HepG2 (cell line): ENCODE data around the gene APBB2. TPM values are rescaled to one million over a fixed set of nuclear protein-coding genes. Genes with fewer than 3 reads are reported as not detected.

Source experiments
- ATAC-seq: fragments of 200-7000 bp; cut with Tn5 transposase; 3 replicates; pipeline ENCODE4 v1.9.1; 2020; ENCODE audit warnings: mild to moderate bottlenecking, moderate library complexity
- BruUV-seq: library from RNA; stranded (reverse); fragments of 400-500 nt; replicated peaks from 2 replicates; lab custom pipeline; 2021; lab: Mats Ljungman, UMichigan
- CTCF ChIA-PET: fragments of 300-600 bp; formaldehyde crosslinking; extraction: SDS; loops from one replicate; lab custom pipeline; 2021; ENCODE audit warnings: low total read pairs, inconsistent platforms, low intra/inter-chr PET ratio; lab: Yijun Ruan, JAX
- POLR2A ChIA-PET: fragments of 350-600 bp; sonication (Branson Sonifier 250); formaldehyde crosslinking; loops from one replicate; lab custom pipeline; 2020; ENCODE audit warnings: antibody characterized with exemption, inconsistent platforms; lab: Yijun Ruan, JAX
- DNase-seq: peaks from one replicate; pipeline ENCODE4 v3.0.0-alpha.2; 2015; ENCODE audit warnings: low spot score
- FAIRE-seq: peaks from 3 replicates; lab custom pipeline; 2011; peaks lifted over from hg19 to GRCh38; lab: Jason Lieb, UNC
- H2AFZ ChIP-seq: one replicate; pipeline ENCODE4 v1.6.1; 2011; ENCODE audit warnings: low read length, inconsistent platforms
- H3K27ac ChIP-seq: fragments of 300-600 bp; 3 replicates; pipeline ENCODE4 v1.8.0; 2011; ENCODE audit warnings: mixed run types, mild to moderate bottlenecking, mixed read lengths, low read length, inconsistent platforms; ENCODE audit not compliant: insufficient read depth; ENCODE audit errors: extremely low read length
- H3K27me3 ChIP-seq, 2 experiments: fragments of 200-600 bp in 1 of 2; 2 replicates in 1 of 2; 3 replicates in 1 of 2; pipeline versions ENCODE4 v1.6.0 to v1.8.0; 2011; ENCODE audit warnings: low read length in 2 of 2, mild to moderate bottlenecking in 2 of 2, moderate library complexity in 2 of 2, inconsistent platforms in 1 of 2; ENCODE audit not compliant: insufficient read depth in 2 of 2, control insufficient read depth in 1 of 2
- H3K36me3 ChIP-seq, 2 experiments: fragments of 200-600 bp in 1 of 2; replicated peaks in 1 of 2; 2 replicates in 1 of 2; 3 replicates in 1 of 2; pipeline versions ENCODE4 v1.5.1 to v1.8.0; 2011; ENCODE audit warnings: low read length in 2 of 2, inconsistent platforms in 1 of 2; ENCODE audit not compliant: insufficient read depth in 2 of 2, control insufficient read depth in 1 of 2
- H3K4me1 ChIP-seq: 2 replicates; pipeline ENCODE4 v1.5.1; 2012; ENCODE audit warnings: low read length, inconsistent platforms; ENCODE audit not compliant: insufficient read depth
- H3K4me2 ChIP-seq: 2 replicates; pipeline ENCODE4 v1.6.0; 2011; ENCODE audit warnings: low read depth, low read length, inconsistent platforms
- H3K4me3 ChIP-seq, 3 experiments: fragments of 200-600 bp in 1 of 3; sonication (generic), shearing (Covaris generic) in 1 of 3; replicated peaks in 1 of 3; 2 replicates each; pipeline ENCODE4 v1.5.1; 2011 to 2016; ENCODE audit warnings: low read length in 3 of 3, inconsistent platforms in 2 of 3, low read depth in 2 of 3, mild to moderate bottlenecking in 2 of 3, control low read depth in 1 of 3, mixed read lengths in 1 of 3; ENCODE audit not compliant: insufficient read depth in 1 of 3
- H3K79me2 ChIP-seq: one replicate; pipeline ENCODE4 v1.6.1; 2011; ENCODE audit warnings: low read length, inconsistent platforms; ENCODE audit not compliant: insufficient read depth
- H3K9ac ChIP-seq: 2 replicates; pipeline ENCODE4 v1.6.0; 2011; ENCODE audit warnings: mild to moderate bottlenecking, low read depth, low read length, inconsistent platforms; ENCODE audit not compliant: insufficient read depth
- H3K9me3 ChIP-seq: 2 replicates; pipeline ENCODE4 v1.5.1; 2012; ENCODE audit warnings: mild to moderate bottlenecking, low read length
- H4K20me1 ChIP-seq: 2 replicates; pipeline ENCODE4 v1.6.0; 2011; ENCODE audit warnings: inconsistent platforms, mild to moderate bottlenecking, low read length, moderate library complexity; ENCODE audit not compliant: insufficient read depth
- ATAD3A ChIP-seq: sonication (generic); formaldehyde crosslinking; IDR thresholded peaks from 2 replicates; pipeline ENCODE4 v1.4.0; 2020; ENCODE audit warnings: missing genetic modification reagents
- HIVEP1 ChIP-seq: sonication (generic); formaldehyde crosslinking; IDR thresholded peaks from 2 replicates; pipeline ENCODE4 v1.4.0; 2020; ENCODE audit warnings: mild to moderate bottlenecking, missing genetic modification reagents
- JARID2 ChIP-seq: sonication (generic); formaldehyde crosslinking; IDR thresholded peaks from 2 replicates; pipeline ENCODE4 v1.8.1; 2023; ENCODE audit warnings: missing genetic modification reagents, inconsistent platforms; ENCODE audit not compliant: insufficient replicate concordance
- KAT2B ChIP-seq: fragments of 150-350 bp; IDR thresholded peaks from 2 replicates; pipeline ENCODE4 v1.6.1; 2014; ENCODE audit warnings: low read depth, low read length, borderline replicate concordance
- RBM22 ChIP-seq: fragments of 200-400 bp; formaldehyde crosslinking; optimal IDR thresholded peaks from 2 replicates; pipeline ENCODE3; 2017; ENCODE audit warnings: mild to moderate bottlenecking, low read length, moderate library complexity
- ZNF746 ChIP-seq: sonication (generic); formaldehyde crosslinking; IDR thresholded peaks from 2 replicates; pipeline ENCODE4 v1.8.0; 2022; ENCODE audit warnings: mild to moderate bottlenecking, missing genetic modification reagents
- WGBS: methylation state at CpG from one replicate; pipeline ENCODE4 v1.1.6; 2017; ENCODE audit warnings: low lambda C conversion rate; 5-methylcytosine and 5-hydroxymethylcytosine counted together
- in situ Hi-C: cut with HindIII; loops from 2 replicates; pipeline ENCODE4 v1.10.0; 2017; ENCODE audit warnings: low pct_unique_long_range_greater_than_20kb; ENCODE audit not compliant: extremely low pct_ligation_motif_present
- intact Hi-C: fragments of 100-400 bp; cut with micrococcal nuclease; formaldehyde crosslinking; loops from one replicate; pipeline ENCODE4 v1.10.0; 2022; ENCODE audit not compliant: unreplicated experiment
- polyA plus RNA-seq, 8 experiments: library from polyadenylated mRNA; depleted of rRNA in 3 of 8; stranded (reverse) in 7 of 8; unstranded in 1 of 8; fragments of >200 nt; fragmentation: Illumina TruSeq in 4 of 8; extraction: Trizol in 4 of 8; gene quantifications; 2 replicates each; pipeline versions ENCODE4 v1.2.1 to v1.2.3, GENCODE V29; 2011 to 2016; ENCODE audit warnings: low read depth in 4 of 8, missing spikeins in 1 of 8, mixed read lengths in 1 of 8; ENCODE audit not compliant: insufficient read depth in 1 of 8
- total RNA-seq, 5 experiments: library from RNA; depleted of rRNA; stranded (reverse); fragments of >200 nt; fragmentation: Illumina TruSeq; extraction: Trizol; gene quantifications; 2 replicates each; pipeline ENCODE4 v1.2.3, GENCODE V29; 2016; ENCODE audit warnings: low read depth in 1 of 5
- TF ChIP-seq, protein P1 (sequence below): sonication (generic); formaldehyde crosslinking; IDR thresholded peaks from 2 replicates; pipeline ENCODE4 v1.4.0; 2020; ENCODE audit warnings: missing genetic modification reagents

Gene APBB2
- total and polyA plus RNA-seq, 2 of the 13 experiments (the other 11 are each of a cell fraction or from before 2014, with no cell fraction given) = 11.7 to 17.0 TPM

DNA sequence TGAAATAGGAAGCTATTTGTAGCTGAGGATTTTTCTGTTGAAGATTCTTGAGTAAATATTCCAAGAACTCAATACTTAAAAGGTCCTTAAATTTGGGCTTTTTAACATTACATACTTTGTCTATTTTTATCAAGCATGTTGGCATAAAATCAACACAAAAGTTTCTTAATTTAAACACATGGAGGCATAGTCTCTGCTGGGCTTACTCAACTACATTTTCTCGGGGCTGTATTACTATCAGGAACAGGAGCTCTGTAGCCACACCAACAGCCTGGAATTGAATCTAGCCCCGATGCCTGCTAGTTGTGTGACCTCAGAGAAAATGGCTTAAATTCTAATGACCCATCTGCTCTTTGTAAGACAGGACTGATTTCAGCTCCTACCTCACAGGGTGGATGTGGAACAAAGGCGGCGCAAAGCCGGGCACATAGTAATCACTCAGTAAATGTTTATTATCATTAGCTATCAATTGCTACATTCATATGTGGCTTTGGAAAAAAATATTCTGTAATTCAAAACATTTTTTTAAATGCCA lies 257.6 kb downstream of the APBB2 start (continued):
- TF ChIP-seq, protein P1, sequence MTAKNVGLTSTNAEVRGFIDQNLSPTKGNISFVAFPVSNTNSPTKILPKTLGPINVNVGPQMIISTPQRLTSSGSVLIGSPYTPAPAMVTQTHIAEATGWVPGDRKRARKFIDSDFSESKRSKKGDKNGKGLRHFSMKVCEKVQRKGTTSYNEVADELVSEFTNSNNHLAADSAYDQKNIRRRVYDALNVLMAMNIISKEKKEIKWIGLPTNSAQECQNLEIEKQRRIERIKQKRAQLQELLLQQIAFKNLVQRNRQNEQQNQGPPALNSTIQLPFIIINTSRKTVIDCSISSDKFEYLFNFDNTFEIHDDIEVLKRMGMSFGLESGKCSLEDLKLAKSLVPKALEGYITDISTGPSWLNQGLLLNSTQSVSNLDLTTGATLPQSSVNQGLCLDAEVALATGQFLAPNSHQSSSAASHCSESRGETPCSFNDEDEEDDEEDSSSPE (CRISPR knock-in tag) = no peak
- TF ChIP-seq JARID2 = no peak

DNA sequence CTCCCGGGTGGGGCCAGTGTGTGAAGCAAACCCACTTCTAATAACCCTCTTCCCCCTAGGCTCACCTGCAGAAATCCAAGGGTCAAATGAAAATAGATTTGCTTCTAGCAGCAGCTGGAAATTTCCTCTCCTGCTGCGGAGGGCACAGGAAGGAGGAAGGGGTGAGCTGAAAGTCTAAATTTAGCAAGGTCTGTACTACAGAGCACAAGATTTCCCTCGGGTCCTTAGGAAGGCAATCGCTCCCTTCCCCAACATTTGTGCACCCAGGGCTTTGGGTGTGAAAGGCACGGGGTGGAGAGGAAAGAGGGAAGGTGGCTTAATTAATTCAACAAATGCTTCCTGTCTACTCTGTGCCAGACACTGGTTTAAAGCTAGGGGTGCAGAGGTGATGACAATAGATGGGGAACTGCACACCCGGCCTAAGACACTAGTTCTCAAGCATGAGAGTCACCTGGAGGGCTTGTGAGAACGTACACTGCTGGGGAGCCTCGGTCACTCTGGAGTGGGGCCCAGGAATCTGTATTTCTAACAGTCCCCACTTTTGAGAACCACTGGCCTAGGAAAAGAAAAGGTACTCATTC lies 260.2 kb downstream of the APBB2 start:
- TF ChIP-seq KAT2B (no peak), ATAD3A (CRISPR knock-in tag) (no peak), RBM22 (no peak), HIVEP1 (CRISPR knock-in tag) (no peak), ZNF746 (CRISPR knock-in tag) (no peak)
- Histone ChIP-seq H4K20me1 (no peaks in the 10 kb centered on the region), H3K9me3 (no peaks in the 10 kb centered on the region), H2AFZ (no peak overlapping the region), H3K27me3 (no peaks in the 10 kb centered on the region), H3K79me2 (no peaks in the 10 kb centered on the region), H3K27ac (no peak overlapping the region), H3K9ac (no peak overlapping the region), H3K36me3 (0 out of 5 replicates have a peak, but pooled peaks cover 0 to 4% of the 10 kb centered on the region in 2 experiments), H3K4me1 (no peaks in the 10 kb centered on the region), H3K4me2 (no peak overlapping the region), H3K4me3 (no peak overlapping the region)
- ChIA-PET POLR2A (no interaction called here), CTCF (no interaction called here)
- intact Hi-C loops (no loop called here), in situ Hi-C loops (no loop called here)
- DNase-seq (no peak), FAIRE-seq (no peak), ATAC-seq (no peak)
- WGBS = 98% methylated on average over 7 of the region's 8 CpGs
- BruUV-seq = no TSS peak
